Osteocyte (in vitro differentiated cells): ENCODE measurements around the gene PGF. TPM values are rescaled to one million over a fixed set of nuclear protein-coding genes. Genes with fewer than 3 reads are reported as not detected.

ENCODE experiments used
- DNase-seq: peaks from one replicate; pipeline ENCODE4 v3.0.0; 2021; ENCODE audit warnings: mixed read lengths; ENCODE audit not compliant: unreplicated experiment; ENCODE audit errors: extremely low spot score
- H3K27ac Mint-ChIP-seq: one replicate; pipeline ENCODE4 v1.8.0; 2021; ENCODE audit warnings: mild to moderate bottlenecking, mixed read lengths; ENCODE audit not compliant: unreplicated experiment
- H3K27me3 Mint-ChIP-seq: one replicate; pipeline ENCODE4 v1.8.0; 2021; ENCODE audit warnings: mixed read lengths; ENCODE audit not compliant: unreplicated experiment
- H3K36me3 Mint-ChIP-seq: one replicate; pipeline ENCODE4 v1.8.0; 2021; ENCODE audit warnings: mixed read lengths; ENCODE audit not compliant: unreplicated experiment
- H3K4me1 Mint-ChIP-seq: one replicate; pipeline ENCODE4 v1.8.0; 2021; ENCODE audit warnings: mixed read lengths; ENCODE audit not compliant: unreplicated experiment
- H3K4me3 Mint-ChIP-seq: one replicate; pipeline ENCODE4 v1.8.0; 2021; ENCODE audit warnings: mild to moderate bottlenecking, moderate library complexity, mixed read lengths; ENCODE audit not compliant: unreplicated experiment
- H3K9me3 Mint-ChIP-seq: one replicate; pipeline ENCODE4 v1.8.0; 2021; ENCODE audit warnings: mixed read lengths; ENCODE audit not compliant: unreplicated experiment
- total RNA-seq: library from RNA; stranded (reverse); gene quantifications from 2 replicates; pipeline ENCODE4 v1.2.1, GENCODE V29; 2021
- TF ChIP-seq, protein P1 (sequence below): fragments of 200-600 bp; sonication (generic); IDR thresholded peaks from 2 replicates; pipeline ENCODE4 v1.5.0; 2021; ENCODE audit warnings: antibody characterized with exemption, mild to moderate bottlenecking, moderate library complexity

The PGF gene
- total RNA-seq, 1 donor from 2014 or later = 3.9 TPM

DNA sequence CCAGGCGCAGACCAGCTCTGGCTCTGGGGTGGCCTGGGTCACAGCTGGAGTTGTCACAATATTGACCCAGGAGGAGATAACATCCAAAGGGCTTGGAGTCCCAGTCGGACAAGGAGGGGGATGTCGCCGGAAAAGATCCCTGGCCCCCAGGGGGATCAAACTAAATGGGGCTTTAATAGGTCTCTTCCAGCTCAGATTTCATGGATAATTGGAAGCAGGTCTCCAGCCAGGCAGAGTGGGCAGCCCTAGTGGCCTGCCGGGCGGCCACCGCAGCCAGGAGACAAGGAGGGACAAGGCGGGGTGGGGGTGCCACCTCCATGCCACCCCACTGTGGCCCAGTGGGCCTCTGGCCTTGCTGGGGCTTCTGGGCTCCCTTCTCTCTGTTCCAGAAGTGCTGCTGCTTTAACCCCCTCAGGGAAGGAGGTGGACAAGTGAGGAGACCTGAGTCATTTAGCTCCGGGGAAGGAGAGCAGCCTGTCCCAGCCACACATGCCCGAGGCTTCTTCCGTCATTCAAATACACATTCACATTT is 23.1 kb upstream of the PGF start:
- Mint-ChIP-seq H3K4me3 (no peak overlapping the region), H3K27ac (peak overlapping the region; percentile 25)
- TF ChIP-seq, protein P1, sequence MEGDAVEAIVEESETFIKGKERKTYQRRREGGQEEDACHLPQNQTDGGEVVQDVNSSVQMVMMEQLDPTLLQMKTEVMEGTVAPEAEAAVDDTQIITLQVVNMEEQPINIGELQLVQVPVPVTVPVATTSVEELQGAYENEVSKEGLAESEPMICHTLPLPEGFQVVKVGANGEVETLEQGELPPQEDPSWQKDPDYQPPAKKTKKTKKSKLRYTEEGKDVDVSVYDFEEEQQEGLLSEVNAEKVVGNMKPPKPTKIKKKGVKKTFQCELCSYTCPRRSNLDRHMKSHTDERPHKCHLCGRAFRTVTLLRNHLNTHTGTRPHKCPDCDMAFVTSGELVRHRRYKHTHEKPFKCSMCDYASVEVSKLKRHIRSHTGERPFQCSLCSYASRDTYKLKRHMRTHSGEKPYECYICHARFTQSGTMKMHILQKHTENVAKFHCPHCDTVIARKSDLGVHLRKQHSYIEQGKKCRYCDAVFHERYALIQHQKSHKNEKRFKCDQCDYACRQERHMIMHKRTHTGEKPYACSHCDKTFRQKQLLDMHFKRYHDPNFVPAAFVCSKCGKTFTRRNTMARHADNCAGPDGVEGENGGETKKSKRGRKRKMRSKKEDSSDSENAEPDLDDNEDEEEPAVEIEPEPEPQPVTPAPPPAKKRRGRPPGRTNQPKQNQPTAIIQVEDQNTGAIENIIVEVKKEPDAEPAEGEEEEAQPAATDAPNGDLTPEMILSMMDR = no peak

GRCh38 chr14:74977901-74978385 is 22.5 kb upstream of the PGF start:
- Mint-ChIP-seq H3K36me3 (no peaks in the 10 kb centered on the region), H3K4me1 (peaks cover 60% of the 10 kb centered on the region), H3K9me3 (no peaks in the 10 kb centered on the region), H3K27ac (peak overlapping the region; percentile 25), H3K27me3 (peaks cover 11% of the 10 kb centered on the region), H3K4me3 (no peak overlapping the region)
- TF ChIP-seq, protein P1 = no peak
- no peak for DNase-seq

More for the DNA sequence above, 23.1 kb upstream of the PGF start:
- no peaks in the 10 kb centered on the region for H3K9me3 Mint-ChIP-seq
- no peak for DNase-seq
- H3K27me3 Mint-ChIP-seq = peaks cover 11% of the 10 kb centered on the region
- H3K36me3 Mint-ChIP-seq = no peaks in the 10 kb centered on the region
- H3K4me1 Mint-ChIP-seq = peaks cover 62% of the 10 kb centered on the region

GRCh38 chr14:74977164-74977900 is 21.9 kb upstream of the PGF start:
- peaks cover 11% of the 10 kb centered on the region for H3K27me3 Mint-ChIP-seq
- H3K27ac Mint-ChIP-seq = no peak overlapping the region
- no peak for DNase-seq
- peaks cover 53% of the 10 kb centered on the region for H3K4me1 Mint-ChIP-seq
- TF ChIP-seq, protein P1 = no peak
- no peaks in the 10 kb centered on the region for H3K36me3 Mint-ChIP-seq
- no peak overlapping the region for H3K4me3 Mint-ChIP-seq
- H3K9me3 Mint-ChIP-seq = no peaks in the 10 kb centered on the region

DNA sequence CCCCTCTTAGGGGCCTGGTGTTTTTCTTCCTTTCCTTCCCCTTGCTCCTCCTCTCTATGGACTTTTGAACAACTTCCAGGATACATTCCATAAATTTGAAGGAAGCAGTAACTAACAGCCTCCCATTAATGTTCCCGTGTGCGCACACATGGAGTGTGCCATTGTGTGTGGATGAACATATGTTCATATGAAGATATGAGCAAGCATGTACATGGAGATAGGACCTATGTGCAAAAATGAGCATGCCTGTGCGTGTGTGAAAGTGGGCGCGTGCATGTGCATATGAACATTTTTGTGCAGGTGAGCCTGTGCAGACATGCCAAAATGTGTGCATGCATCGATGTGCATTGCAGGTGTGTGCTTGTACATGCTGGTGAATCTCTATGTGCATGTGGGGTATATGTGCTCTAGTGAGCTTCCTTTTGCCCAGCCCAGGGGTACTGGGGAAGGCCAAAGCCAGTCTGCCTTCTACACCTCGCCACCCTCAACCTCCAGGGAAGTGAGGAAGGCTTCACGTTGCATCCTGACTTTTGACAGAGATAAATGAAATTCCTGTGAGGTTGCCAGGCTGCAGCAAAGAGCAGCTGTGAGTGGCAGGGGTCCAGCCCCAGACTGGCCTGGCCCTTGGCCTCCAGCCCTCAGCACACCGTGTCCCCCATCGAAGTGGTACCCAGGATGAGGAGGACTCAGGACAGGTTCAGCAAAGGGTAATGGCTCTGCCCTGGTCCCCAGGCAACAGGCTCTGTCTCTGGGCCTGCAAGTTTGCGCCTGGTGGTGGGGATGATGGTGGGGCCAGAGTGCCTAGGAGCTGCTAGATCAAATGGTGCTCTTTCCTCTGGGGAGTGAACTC is 21.1 kb upstream of the PGF start:
- Mint-ChIP-seq H3K4me1 (peaks cover 45% of the 10 kb centered on the region), H3K4me3 (no peak overlapping the region), H3K27ac (no peak overlapping the region), H3K36me3 (no peaks in the 10 kb centered on the region), H3K9me3 (no peaks in the 10 kb centered on the region), H3K27me3 (peaks cover 13% of the 10 kb centered on the region)
- DNase-seq = no peak
- TF ChIP-seq, protein P1 = no peak
